ENCODE results near the gene BICDL2. TPM values are rescaled to one million over a fixed set of nuclear protein-coding genes. Genes with fewer than 3 reads are reported as not detected.

Gene BICDL2
- total and polyA plus RNA-seq, 9 of the 15 experiments (the other 6 are each of a cell fraction or from before 2014, with no cell fraction given), result 0.09 to 0.28 (median 0.09) TPM; not detected in 6

GRCh38 chr16:3059041-3059722 lies 22.4 kb upstream of the BICDL2 start (continued):
- no peak for TF ChIP-seq SMARCE1 (IDR thresholded peaks at IDR 0.05)
- TF ChIP-seq, protein P1, sequence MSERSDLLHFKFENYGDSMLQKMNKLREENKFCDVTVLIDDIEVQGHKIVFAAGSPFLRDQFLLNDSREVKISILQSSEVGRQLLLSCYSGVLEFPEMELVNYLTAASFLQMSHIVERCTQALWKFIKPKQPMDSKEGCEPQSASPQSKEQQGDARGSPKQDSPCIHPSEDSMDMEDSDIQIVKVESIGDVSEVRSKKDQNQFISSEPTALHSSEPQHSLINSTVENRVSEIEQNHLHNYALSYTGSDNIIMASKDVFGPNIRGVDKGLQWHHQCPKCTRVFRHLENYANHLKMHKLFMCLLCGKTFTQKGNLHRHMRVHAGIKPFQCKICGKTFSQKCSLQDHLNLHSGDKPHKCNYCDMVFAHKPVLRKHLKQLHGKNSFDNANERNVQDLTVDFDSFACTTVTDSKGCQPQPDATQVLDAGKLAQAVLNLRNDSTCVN (CRISPR knock-in tag; IDR thresholded peaks at IDR 0.05), result 0 out of 2 replicates have a peak, but pooled peaks have one; percentile 59
- TF ChIP-seq, protein P2, sequence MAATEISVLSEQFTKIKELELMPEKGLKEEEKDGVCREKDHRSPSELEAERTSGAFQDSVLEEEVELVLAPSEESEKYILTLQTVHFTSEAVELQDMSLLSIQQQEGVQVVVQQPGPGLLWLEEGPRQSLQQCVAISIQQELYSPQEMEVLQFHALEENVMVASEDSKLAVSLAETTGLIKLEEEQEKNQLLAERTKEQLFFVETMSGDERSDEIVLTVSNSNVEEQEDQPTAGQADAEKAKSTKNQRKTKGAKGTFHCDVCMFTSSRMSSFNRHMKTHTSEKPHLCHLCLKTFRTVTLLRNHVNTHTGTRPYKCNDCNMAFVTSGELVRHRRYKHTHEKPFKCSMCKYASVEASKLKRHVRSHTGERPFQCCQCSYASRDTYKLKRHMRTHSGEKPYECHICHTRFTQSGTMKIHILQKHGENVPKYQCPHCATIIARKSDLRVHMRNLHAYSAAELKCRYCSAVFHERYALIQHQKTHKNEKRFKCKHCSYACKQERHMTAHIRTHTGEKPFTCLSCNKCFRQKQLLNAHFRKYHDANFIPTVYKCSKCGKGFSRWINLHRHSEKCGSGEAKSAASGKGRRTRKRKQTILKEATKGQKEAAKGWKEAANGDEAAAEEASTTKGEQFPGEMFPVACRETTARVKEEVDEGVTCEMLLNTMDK (IDR thresholded peaks at IDR 0.05; ENCODE audit: borderline replicate concordance, insufficient read depth, low read depth, low read length, poor library complexity, severe bottlenecking), result peak; percentile 70
- no peak for TF ChIP-seq MTF1 (CRISPR knock-in tag; IDR thresholded peaks at IDR 0.05; ENCODE audit: borderline replicate concordance)
- TF ChIP-seq JUN (IDR thresholded peaks at IDR 0.05; ENCODE audit: borderline replicate concordance, low read depth, low read length), result no peak
- TF ChIP-seq JUN (CRISPR knock-in tag; IDR thresholded peaks at IDR 0.05; ENCODE audit: borderline replicate concordance), result no peak
- TF ChIP-seq USF1 (CRISPR knock-in tag; IDR thresholded peaks at IDR 0.05), result no peak
- no peak for TF ChIP-seq RUNX1 (IDR thresholded peaks at IDR 0.05; ENCODE audit: low read depth)
- TF ChIP-seq ZKSCAN3 (CRISPR knock-in tag; IDR thresholded peaks at IDR 0.05), result no peak
- TF ChIP-seq, protein P3, sequence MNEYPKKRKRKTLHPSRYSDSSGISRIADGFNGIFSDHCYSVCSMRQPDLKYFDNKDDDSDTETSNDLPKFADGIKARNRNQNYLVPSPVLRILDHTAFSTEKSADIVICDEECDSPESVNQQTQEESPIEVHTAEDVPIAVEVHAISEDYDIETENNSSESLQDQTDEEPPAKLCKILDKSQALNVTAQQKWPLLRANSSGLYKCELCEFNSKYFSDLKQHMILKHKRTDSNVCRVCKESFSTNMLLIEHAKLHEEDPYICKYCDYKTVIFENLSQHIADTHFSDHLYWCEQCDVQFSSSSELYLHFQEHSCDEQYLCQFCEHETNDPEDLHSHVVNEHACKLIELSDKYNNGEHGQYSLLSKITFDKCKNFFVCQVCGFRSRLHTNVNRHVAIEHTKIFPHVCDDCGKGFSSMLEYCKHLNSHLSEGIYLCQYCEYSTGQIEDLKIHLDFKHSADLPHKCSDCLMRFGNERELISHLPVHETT (CRISPR knock-in tag; conservative IDR thresholded peaks at IDR 0.05 in 1 of 2, IDR thresholded peaks at IDR 0.05 in 1 of 2), result no peak
- TF ChIP-seq FOXM1 (IDR thresholded peaks at IDR 0.05; ENCODE audit: low read depth), result no peak
- no peak; the same call in 1 of the 2 replicates for TF ChIP-seq FOXM1 (CRISPR knock-in tag; IDR thresholded peaks at IDR 0.05; ENCODE audit: low read depth)
- no peak for TF ChIP-seq ZNF311 (CRISPR knock-in tag; IDR thresholded peaks at IDR 0.05)
- TF ChIP-seq ZNF57 (CRISPR knock-in tag; IDR thresholded peaks at IDR 0.05), result no peak
- no peak for TF ChIP-seq RBM15 (IDR thresholded peaks at IDR 0.05; ENCODE audit: insufficient read depth, low read length)
- peak in 1 of 2 experiments; percentile 77; a peak in 1 of 4 replicates for TF ChIP-seq NONO (IDR thresholded peaks at IDR 0.05; ENCODE audit: low read depth in 2 of 2, low read length in 1 of 2)
- no peak for TF ChIP-seq HDAC2 (IDR thresholded peaks at IDR 0.05)
- TF ChIP-seq MTA2 (IDR thresholded peaks at IDR 0.05; ENCODE audit: low read depth), result no peak
- no peak for TF ChIP-seq GTF2F1 (IDR thresholded peaks at IDR 0.05; ENCODE audit: low read depth, low read length)
- TF ChIP-seq, protein P4, sequence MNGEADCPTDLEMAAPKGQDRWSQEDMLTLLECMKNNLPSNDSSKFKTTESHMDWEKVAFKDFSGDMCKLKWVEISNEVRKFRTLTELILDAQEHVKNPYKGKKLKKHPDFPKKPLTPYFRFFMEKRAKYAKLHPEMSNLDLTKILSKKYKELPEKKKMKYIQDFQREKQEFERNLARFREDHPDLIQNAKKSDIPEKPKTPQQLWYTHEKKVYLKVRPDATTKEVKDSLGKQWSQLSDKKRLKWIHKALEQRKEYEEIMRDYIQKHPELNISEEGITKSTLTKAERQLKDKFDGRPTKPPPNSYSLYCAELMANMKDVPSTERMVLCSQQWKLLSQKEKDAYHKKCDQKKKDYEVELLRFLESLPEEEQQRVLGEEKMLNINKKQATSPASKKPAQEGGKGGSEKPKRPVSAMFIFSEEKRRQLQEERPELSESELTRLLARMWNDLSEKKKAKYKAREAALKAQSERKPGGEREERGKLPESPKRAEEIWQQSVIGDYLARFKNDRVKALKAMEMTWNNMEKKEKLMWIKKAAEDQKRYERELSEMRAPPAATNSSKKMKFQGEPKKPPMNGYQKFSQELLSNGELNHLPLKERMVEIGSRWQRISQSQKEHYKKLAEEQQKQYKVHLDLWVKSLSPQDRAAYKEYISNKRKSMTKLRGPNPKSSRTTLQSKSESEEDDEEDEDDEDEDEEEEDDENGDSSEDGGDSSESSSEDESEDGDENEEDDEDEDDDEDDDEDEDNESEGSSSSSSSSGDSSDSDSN (IDR thresholded peaks at IDR 0.05; ENCODE audit: borderline replicate concordance in 1 of 2, low read depth in 2 of 2, low read length in 2 of 2), result 0 out of 4 replicates have a peak, but pooled peaks of 1 of the 2 experiments have one; percentile 21

All from K562 (cell line).